Amygdala (tissue), 56 donors: Measurements from ENCODE around the gene TGFB1.
"Not testable (repeated sequence)": the region's sequence is repeated elsewhere in the genome, so short reads cannot be mapped to it uniquely, and the experiment has no call there.

Source experiments
- DNase-seq, 56 donors: peaks; one replicate each; lab custom pipeline; 2025; lab: John Stamatoyannopoulos, UW

The TGFB1 gene

DNA sequence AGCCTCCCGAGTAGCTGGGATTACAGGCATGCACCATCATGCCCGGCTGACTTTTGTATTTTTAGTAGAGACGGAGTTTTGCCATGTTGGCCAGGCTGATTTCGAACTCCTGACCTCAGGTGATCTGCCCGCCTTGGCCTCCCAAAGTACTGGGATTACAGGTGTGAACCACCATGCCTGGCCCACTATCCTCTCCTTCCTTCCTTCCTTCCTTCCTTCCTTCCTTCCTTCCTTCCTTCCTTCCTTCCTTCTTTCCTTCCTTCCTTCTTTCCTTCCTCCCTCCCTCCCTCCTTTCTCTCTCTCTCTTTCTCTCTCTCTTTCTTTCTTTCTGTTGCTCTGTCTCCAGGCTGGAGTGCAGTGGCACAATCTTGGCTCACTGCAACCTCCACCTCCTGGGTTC, 17.4 kb upstream of the TGFB1 start:
- DNase-seq, result not testable (repeated sequence)

DNA sequence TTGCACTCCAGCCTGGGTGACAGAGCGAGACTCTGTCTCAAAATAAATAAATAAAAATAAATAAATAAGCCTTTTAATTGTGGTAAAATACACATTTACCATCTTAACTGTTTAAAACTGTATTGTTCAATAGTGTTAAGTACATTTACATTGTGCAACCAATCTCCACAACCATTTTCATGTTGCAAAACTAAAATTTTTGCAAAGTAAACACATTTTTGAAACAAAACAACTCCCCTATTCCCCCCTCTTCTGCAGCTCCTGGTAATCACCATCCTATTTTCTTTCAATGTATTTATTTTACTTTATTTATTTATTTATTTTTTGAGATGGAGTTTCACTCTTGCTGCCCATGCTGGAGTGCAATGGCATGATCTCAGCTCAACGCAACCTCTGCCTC, 16.0 kb upstream of the TGFB1 start:
- DNase-seq, result no peak

DNA sequence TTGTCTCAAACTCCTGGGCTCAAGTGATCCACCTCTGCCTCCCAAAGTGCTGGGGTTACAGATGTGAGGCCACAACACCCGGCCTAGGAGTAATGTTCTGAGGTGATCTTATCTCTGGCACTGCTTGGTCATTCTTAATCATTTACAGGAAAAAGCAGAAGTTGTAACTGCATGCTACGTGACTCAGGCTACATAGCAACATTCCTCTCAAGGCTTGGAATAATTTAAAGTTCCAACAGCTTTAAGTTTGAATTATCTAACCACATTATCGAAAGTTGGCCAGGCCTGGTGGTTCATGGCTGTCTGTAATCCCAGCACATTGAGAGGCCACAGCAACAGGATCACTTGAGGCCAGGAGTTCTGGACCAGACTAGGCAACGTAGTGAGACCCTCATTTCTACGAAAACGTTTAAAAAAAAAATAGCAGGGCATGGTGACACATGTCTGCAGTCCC, 14.2 kb upstream of the TGFB1 start:
- DNase-seq, result no peak

DNA sequence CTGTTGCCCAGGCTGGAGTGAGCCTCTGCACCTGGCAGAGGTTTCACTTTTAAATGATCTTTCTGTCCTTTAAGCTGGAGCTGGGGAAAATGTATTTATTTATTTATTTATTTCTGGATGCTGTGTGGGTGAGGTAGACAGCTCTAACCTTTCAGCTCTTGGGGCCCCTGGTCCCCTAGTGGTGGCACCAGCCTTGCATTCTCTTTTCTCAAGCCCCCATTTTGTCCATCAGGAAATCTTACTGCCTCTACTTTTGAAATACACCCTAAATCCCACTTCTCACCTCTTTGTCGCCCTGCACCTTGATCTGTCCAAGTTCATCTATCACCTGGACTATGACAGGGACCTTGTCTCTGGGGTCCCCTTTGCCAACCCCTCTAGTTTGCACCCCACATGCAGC, 12.4 kb upstream of the TGFB1 start:
- no peak for DNase-seq

DNA sequence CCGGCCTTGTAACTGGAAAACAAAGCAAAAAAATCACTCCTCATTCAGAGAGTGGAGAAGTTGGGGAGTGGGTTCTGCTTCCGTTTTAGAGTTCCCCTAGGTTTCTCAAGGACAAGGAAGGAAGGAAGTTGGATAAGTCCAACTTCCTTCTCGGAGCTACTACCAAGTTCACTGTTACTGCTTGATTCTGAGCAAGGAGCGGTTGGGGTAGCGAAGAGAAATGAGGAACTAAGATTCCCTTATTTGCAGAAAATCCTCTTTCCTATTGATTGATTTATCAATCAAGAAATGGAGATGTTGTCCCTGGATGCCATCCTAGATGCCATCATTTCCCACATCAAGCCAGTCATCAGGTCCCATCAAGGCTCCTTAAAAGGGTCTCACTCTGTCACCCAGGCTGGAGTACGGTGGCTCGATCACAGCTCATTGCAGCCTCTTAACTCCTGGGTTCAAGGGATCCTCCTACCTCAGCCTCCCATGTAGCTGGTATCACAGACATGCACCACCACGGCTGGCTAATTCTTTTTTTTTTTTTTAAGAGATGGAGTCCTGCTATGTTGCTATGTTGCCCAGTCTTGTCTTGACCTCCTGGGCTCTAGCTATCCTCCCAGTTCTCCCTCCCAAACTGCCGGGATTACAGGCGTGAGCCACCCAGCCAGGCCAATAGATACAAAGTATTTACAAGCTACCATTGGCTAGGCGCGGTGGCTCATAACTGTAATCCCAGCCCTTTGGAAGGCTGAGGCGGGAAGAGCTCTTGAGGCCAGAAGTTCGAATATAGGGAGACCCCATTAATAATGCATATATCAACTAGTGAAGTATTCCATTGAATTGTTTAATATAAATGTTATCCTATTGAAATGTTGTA, 11.0 kb upstream of the TGFB1 start:
- DNase-seq, result peak in 1 of 56 donors; percentile 54

DNA sequence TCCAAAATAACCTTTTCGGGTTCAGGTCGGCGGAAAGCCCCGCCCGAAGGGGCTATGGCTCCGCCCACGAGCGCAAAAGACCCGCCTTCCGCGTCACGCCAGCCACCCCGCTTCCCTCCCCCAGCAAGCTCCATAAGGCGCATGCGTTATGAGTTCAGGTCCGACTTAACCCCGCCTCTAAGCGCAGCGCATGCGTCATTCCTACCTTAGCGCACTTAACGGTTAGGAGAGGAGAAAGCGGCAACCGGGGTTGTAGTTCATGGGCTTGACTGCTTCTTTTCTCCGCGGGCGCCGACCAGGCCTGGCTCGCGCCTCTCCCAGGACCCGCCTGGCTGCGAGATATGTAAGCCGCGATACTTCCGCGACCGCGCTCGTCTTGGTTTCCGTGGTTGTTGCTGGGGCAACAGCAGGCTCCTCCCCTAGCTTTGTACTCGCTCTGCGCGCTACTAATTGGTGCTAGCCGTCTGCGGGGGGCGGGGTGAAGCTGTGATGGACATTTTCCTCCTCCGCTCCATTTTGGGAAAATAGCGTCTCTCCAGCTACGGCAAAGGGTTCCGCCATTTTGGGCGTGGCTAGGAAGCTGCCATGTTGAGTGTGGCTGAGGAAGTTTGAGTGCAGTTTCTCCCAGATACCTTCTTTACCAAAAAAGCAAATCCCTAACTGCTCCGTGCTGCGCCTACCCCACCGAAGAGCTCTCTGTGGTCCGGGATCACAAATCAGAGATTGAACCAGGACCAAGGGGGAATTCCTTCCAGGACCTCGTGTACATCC, 10.2 kb upstream of the TGFB1 start, which contains the start of gene B9D2:
Gene B9D2, minus strand, starts transcription at position 397 of the 771 bp plus-strand sequence. CDS start 630 bp downstream, outside the sequence.
- peak; percentile 79 to 100 (median 97) for DNase-seq

DNA sequence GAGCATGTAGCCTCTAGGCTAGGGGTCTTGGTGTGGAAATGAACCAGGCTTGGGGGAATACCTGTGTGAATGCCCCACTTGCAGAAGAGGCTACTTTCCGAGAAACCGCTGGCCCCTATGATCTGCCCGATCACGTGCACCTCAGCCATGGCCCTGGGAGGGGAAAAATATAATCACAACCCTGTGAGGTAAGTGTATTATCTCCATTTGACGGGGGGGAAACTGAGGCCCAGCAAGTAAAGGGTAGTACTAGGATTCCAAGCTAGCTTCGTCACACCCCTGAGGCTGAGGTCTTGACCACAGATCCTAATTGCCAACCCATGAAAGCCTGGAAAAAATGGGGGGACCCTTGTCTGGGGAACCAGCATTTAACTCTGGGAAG, 9.6 kb upstream of the TGFB1 start:
- no peak for DNase-seq

DNA sequence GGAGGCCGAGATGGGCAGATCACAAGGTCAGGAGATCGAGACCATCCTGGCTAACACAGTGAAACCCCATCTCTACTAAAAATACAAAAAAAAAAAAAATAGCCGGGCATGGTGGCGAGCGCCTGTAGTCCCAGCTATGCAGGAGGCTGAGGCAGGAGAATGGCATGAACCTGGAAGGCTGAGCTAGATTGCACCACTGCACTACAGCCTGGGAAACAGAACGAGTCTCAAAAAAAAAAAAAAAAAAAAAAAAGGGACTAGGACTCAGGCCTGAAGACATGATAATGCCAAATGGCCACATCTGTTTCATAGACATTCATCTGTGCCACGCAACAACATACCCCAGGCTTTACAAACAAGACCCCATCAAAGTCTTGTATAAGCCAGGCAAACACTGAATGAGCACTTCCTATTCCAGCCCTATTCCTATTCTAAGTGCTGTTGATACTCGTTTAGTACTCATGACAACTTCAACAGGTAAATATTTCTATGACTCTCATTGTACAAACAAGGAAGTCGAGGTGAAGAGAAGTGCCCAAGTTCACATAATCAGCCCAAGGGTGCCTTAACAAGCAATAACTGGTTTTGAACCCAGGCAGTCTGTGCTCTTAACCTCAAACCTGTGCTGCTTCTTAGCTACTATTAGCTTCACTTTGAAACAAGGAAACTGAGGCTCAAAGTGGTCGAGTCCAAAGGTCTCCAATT, 8.6 kb upstream of the TGFB1 start:
- no peak for DNase-seq

DNA sequence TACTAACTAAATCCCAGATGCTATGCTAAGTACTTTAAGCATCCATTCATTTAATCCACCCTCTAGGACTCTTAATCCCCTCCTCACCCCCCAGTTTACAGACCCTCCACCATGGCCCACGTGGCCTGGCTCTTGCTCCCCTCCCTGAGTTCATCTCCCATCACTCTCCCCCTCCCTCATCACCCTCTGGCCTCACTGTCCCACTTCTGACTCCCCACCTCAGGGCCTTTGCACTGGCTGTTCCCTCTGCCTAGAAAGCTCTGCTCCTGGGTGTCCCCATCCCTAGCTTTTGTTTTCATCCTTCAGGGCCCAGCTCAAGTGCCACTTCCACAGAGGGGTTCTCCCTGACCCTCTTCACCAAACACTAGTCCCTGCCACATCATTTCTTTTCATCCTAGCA, 6.0 kb upstream of the TGFB1 start:
- no peak for DNase-seq

DNA sequence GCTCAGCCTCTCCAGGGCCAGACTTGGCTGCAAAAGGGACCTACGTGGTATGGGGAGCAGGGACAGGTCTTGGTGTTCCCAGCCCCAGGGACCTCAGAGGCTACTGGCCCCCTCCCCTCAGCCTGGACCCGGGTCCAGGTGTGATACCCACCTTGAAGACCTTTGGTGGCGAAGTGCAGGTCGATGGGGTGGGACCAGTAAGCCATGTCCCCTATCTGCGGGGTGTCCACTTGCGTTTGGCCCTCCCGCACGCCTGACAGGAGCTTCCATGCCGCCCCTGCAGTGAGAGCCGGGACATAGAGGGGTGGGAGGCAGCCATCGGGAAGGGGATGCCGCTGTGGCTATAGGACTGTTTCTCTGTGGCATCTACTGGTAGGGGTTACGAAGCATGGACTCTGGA, 4.0 kb upstream of the TGFB1 start:
- DNase-seq, result no peak

DNA sequence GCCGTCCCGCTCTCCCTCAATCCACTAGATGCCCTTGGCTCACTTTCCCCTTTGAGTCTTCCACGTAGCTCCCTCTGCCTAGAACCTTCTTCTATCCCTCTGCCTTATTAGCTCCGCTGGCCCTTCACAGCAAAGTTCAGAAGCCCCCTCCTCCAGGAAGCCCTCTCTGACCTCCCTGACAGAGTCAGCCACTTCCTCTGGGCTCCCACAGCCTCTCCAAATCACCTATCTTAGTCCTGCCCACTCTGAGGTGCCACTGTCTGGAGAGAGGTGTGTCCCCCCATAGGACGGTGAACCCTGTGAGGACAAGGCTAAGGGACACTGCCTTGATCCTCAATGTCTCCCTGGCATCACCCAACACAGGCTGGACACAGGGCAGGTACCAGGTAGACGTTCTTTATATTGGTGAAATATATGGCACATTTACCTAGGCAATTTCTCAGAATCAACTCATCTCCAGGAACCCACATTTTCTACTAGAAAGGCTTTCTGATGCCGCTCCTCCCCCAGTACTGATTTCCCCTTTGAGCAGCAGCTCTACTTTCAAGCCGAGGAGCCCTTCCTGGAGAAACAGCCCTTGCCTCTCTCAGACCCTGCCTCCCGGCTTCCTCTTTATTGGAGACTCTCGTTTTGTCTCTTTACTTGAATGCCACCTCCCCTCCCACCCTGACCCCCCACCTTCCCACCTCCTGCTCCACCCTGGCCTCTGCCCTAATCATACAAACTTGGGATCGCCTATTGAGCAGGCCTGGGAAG, 3.4 kb upstream of the TGFB1 start:
- DNase-seq, result peak in 1 of 56 donors; percentile 22

DNA sequence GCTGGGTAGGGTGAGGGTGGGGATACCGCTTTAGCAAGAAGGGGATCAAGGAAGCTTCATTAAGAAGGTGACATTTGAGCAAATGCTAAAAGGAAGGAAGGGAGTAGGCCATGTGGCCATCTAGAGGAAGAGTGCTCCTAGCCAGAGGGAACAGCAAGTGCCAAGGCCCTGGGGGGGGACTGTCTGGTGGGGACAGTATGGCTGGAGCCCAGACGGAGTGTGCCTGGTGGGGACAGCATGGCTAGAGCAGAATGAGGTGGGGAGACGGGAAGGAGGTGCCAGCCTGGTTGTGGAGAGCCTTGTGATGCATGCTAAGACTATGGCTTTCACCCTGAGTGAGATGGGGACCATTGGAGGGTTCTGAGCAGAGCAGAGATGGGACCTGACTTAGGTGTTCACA, 2.1 kb upstream of the TGFB1 start:
- no peak for DNase-seq

DNA sequence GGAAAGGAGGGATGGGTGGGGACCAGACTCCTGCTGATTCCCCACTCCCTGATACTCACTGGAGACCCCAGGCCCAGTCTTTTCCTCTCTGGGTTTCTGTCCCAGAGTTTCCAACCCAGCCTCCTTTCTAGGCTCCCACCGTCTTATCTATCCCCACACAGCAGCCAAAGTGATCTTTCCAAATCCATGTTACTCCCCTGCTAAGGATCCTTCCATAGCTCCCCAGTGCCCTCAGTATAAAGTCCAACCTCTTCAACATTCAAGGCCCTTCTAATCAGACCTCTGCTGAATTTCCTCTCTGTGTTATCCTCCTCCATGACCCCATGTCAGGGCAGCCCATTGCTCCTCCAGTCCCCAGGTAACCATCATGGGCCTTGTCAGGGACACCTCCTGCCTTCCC, 1.3 kb upstream of the TGFB1 start:
- DNase-seq, result no peak

DNA sequence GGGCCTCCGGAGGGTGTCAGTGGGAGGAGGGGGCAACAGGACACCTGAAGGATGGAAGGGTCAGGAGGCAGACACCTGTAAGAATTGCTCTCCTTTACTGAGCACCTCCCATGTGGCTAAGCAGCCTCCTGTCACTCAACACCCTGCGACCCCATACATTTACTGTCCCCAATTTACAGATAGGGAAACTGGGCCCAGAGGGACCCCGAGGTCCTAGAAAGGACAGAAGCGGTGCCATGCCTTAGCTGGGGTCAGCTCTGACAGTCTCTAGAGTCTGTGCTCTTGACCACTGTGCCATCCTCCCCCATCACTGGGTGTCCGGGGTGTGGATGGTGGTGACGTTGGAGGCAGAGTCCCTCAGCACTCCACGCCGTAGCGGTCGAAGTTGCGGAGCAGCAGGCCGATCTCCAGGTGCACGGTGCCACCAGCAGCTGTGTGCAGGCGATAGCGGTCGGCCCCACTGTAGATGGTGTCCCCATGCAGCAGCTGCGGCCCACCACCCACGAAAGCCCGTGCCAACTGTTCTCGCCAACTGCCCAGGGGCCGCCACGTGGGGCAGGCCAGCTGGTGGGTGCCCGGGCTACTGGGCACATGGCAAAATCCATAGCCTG, 726 bp upstream of the TGFB1 start:
- no peak for DNase-seq

DNA sequence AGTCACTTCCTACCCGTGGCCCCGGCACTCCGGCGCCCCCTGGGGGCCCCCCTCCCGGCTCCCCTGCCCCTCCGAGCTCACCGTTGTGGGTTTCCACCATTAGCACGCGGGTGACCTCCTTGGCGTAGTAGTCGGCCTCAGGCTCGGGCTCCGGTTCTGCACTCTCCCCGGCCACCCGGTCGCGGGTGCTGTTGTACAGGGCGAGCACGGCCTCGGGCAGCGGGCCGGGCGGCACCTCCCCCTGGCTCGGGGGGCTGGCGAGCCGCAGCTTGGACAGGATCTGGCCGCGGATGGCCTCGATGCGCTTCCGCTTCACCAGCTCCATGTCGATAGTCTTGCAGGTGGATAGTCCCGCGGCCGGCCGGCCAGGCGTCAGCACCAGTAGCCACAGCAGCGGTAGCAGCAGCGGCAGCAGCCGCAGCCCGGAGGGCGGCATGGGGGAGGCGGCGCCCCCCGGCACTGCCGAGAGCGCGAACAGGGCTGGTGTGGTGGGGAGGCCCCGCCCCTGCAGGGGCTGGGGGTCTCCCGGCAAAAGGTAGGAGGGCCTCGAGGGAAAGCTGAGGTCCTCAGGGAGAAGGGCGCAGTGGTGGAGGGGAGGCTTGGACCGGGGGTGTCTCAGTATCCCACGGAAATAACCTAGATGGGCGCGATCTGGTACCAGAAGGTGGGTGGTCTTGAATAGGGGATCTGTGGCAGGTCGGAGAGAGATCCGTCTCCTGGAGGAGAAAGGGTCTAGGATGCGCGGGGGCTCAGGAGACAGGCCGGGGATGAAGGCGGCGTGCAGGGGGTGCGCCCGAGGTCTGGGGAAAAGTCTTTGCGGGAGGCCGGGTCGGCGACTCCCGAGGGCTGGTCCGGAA, 885 bp downstream of the TGFB1 start:
- DNase-seq, result peak in 15 of 56 donors; percentile 6 to 56 (median 29)

DNA sequence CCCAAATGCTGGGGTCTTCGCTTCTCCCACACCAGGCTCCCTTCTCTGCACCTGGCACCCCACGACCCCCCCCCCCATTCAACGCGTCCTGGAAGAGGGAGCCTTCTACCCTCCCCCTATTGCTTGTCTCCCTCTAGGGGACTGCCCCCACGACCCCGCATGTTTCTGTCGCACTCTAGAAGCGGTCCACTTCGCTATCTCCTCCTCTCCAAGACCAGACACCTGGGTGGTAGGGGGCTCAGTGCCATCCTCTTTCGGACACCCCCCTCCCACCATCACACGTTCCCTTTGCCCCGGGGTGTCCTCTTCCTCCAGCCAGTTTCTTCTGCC, 1.5 kb downstream of the TGFB1 start:
- peak in 1 of 56 donors; percentile 21 for DNase-seq

DNA sequence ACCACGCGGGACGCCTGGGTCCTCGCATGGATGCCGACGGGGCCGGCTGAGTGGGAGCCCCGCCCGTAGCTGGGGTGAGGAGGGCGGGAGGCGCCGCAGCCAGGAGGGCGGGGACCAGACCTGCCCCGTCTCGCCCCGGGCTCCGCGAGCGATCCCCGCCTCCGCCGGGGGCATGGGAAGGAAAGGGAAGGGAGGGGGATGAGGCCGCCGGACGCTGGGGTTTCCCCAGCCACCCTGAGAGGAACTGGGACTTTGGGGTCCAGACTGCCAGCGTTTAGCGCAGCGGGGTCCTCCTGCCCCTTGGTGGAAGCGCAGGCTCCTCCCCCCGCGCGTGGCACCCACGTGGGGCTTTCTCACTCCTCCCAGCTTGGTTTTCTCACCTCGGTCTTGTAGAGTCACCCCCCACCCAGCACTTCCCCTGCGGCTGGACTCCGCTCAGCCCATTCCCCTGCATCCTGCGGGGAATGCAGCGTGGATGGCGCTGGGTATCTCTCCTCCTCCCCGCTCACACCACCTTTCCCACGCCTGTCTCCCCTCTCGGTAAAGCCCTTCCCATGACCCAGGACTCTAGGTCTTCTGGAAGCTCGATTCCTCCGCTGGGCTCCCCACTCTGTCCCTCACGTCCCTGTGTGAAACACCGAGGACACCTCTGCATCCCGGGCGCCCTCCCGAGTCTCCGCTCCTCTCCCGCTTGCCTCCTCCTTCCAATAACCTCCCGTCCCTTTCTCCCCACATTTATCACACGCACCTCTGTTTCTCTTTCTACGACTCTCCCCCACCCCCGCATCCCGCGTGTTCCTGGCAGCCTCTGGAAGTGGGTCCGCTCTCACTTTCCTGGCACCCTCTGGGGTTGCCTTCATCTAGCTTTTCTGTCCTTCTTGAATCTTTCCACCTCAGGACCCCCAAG, 2.1 kb downstream of the TGFB1 start:
- peak in 30 of 56 donors; percentile 12 to 64 (median 24) for DNase-seq
